Fibroblast of villous mesenchyme (primary cell): Measurements from ENCODE around the gene TGFBRAP1. TPM values are rescaled to one million over a fixed set of nuclear protein-coding genes. Genes with fewer than 3 reads are reported as not detected.
A peak's percentile ranks its signal among the peaks of the same experiment; 100 is the strongest.
"Not testable (repeated sequence)": the region's sequence is repeated elsewhere in the genome, so short reads cannot be mapped to it uniquely, and the experiment has no call there.

Experiments
- DNase-seq: peaks from one replicate; pipeline ENCODE4 v3.0.0-alpha.2; 2010; ENCODE audit warnings: low read depth
- H3K4me3 ChIP-seq: 2 replicates; pipeline ENCODE4 v1.5.1; 2011; ENCODE audit warnings: low read depth, mild to moderate bottlenecking, low read length
- CTCF ChIP-seq: IDR thresholded peaks from 2 replicates; pipeline ENCODE4 v1.5.1; 2012; ENCODE audit warnings: low read depth, mild to moderate bottlenecking, low read length; ENCODE audit not compliant: insufficient read depth
- total RNA-seq: library from RNA; depleted of rRNA; stranded (reverse); fragments of >200 nt; gene quantifications from 2 replicates; pipeline ENCODE4 v1.2.3, GENCODE V29; 2012

Gene TGFBRAP1
- total RNA-seq, 1 donor, result 29.4 TPM

GRCh38 chr2:105335469-105335868 is 5.9 kb upstream of the TGFBRAP1 start:
- no peak for DNase-seq
- H3K4me3 ChIP-seq, result no peak overlapping the region
- TF ChIP-seq CTCF, result no peak

- DNase-seq, result no peak
- no peak for TF ChIP-seq CTCF
- no peak overlapping the region for H3K4me3 ChIP-seq
These were observed 4.7 kb upstream of the TGFBRAP1 start for GRCh38 chr2:105334211-105334610.

GRCh38 chr2:105330681-105331375 is 1.3 kb upstream of the TGFBRAP1 start:
- no peak for DNase-seq
- no peak overlapping the region for H3K4me3 ChIP-seq
- TF ChIP-seq CTCF, result no peak

- no peak for DNase-seq
- TF ChIP-seq CTCF, result no peak
- peak overlapping the region; percentile 80 for H3K4me3 ChIP-seq
These were observed 359 bp downstream of the TGFBRAP1 start for GRCh38 chr2:105329197-105329554.

GRCh38 chr2:105328281-105329196 is 996 bp downstream of the TGFBRAP1 start:
- TF ChIP-seq CTCF, result no peak
- peak; percentile 44 for DNase-seq
- H3K4me3 ChIP-seq, result peak overlapping the region; percentile 80

- H3K4me3 ChIP-seq, result peak overlapping the region; percentile 80
- no peak for TF ChIP-seq CTCF
- DNase-seq, result no peak
These were observed 1.8 kb downstream of the TGFBRAP1 start for GRCh38 chr2:105327690-105328089.

- not testable (repeated sequence) for H3K4me3 ChIP-seq
These were observed 2.3 kb downstream of the TGFBRAP1 start for GRCh38 chr2:105327271-105327670.

More at GRCh38 chr2:105327271-105327670, 2.3 kb downstream of the TGFBRAP1 start:
- not testable (repeated sequence) for DNase-seq
